T-helper 17 cell (primary cell): ENCODE measurements around the gene GRIFIN. TPM values are rescaled to one million over a fixed set of nuclear protein-coding genes. Genes with fewer than 3 reads are reported as not detected.

Experiments used
- ATAC-seq: fragments of 150-1000 bp; cut with Tn5 transposase; 2 replicates; pipeline ENCODE4 v1.10.0; 2021; ENCODE audit warnings: mild to moderate bottlenecking, moderate library complexity
- DNase-seq, 3 donors: peaks; one replicate each; pipeline versions ENCODE4 v3.0.0 to v3.0.0-alpha.2; 2020 to 2021
- H3K9me3 ChIP-seq: one replicate; pipeline ENCODE4 v1.7.0; 2013; ENCODE audit warnings: low read length, mild to moderate bottlenecking; ENCODE audit not compliant: control insufficient read depth, poor library complexity, severe bottlenecking
- H3K27ac Mint-ChIP-seq: one replicate; pipeline ENCODE4 v1.8.0; 2022; ENCODE audit warnings: mild to moderate bottlenecking, moderate library complexity, mixed read lengths
- H3K27me3 Mint-ChIP-seq: one replicate; pipeline ENCODE4 v1.8.0; 2022; ENCODE audit warnings: mixed read lengths
- H3K36me3 Mint-ChIP-seq: one replicate; pipeline ENCODE4 v1.8.0; 2022; ENCODE audit warnings: low read depth, mixed read lengths
- H3K4me1 Mint-ChIP-seq: one replicate; pipeline ENCODE4 v1.8.0; 2022; ENCODE audit warnings: mild to moderate bottlenecking, mixed read lengths
- H3K4me3 Mint-ChIP-seq: one replicate; pipeline ENCODE4 v1.8.0; 2022; ENCODE audit warnings: mild to moderate bottlenecking, moderate library complexity, mixed read lengths
- total RNA-seq, 4 donors: library from RNA in 2 of 4; stranded (reverse) in 2 of 4; gene quantifications; one replicate each; pipeline ENCODE4 v1.2.3 and lab custom pipeline; 2022 to 2026

GRIFIN gene
- total RNA-seq, 2 donors from 2014 or later = not detected

- no peak for DNase-seq
- H3K36me3 Mint-ChIP-seq = no peaks in the 10 kb centered on the region
- H3K4me3 Mint-ChIP-seq = peak overlapping the region; percentile 37
- ATAC-seq = no peak
- peak overlapping the region; percentile 89 for H3K27ac Mint-ChIP-seq
- peaks cover 5% of the 10 kb centered on the region for H3K4me1 Mint-ChIP-seq
- peaks cover 21% of the 10 kb centered on the region for H3K27me3 Mint-ChIP-seq
- H3K9me3 ChIP-seq = no peaks in the 10 kb centered on the region
Observed at GRCh38 chr7:2499719-2500430, 23.7 kb upstream of the GRIFIN start.

GRCh38 chr7:2499181-2499580, 23.0 kb upstream of the GRIFIN start:
- DNase-seq (no peak), ATAC-seq (no peak)
- Mint-ChIP-seq H3K36me3 (no peaks in the 10 kb centered on the region), H3K4me3 (no peak overlapping the region), H3K27ac (no peak overlapping the region), H3K27me3 (peaks cover 21% of the 10 kb centered on the region), H3K4me1 (peaks cover 5% of the 10 kb centered on the region)
- no peaks in the 10 kb centered on the region for H3K9me3 ChIP-seq

- DNase-seq (no peak), ATAC-seq (no peak)
- H3K9me3 ChIP-seq = no peaks in the 10 kb centered on the region
- H3K4me1 Mint-ChIP-seq = peaks cover 3% of the 10 kb centered on the region
- peaks cover 21% of the 10 kb centered on the region for H3K27me3 Mint-ChIP-seq
- H3K36me3 Mint-ChIP-seq = no peaks in the 10 kb centered on the region
- H3K27ac Mint-ChIP-seq = no peak overlapping the region
- no peak overlapping the region for H3K4me3 Mint-ChIP-seq
Observed at GRCh38 chr7:2498708-2499107, 22.5 kb upstream of the GRIFIN start.

- no peaks in the 10 kb centered on the region for H3K9me3 ChIP-seq
- ATAC-seq (no peak), DNase-seq (no peak)
- Mint-ChIP-seq H3K4me1 (peaks cover 6% of the 10 kb centered on the region), H3K27ac (no peak overlapping the region), H3K36me3 (peaks cover 2% of the 10 kb centered on the region), H3K4me3 (no peak overlapping the region), H3K27me3 (peaks cover 21% of the 10 kb centered on the region)
Observed at GRCh38 chr7:2497500-2498336, 21.5 kb upstream of the GRIFIN start.

- ATAC-seq (no peak), DNase-seq (no peak)
- no peak overlapping the region for H3K4me3 Mint-ChIP-seq
- H3K4me1 Mint-ChIP-seq = peaks cover 6% of the 10 kb centered on the region
- H3K27me3 Mint-ChIP-seq = peaks cover 21% of the 10 kb centered on the region
- H3K36me3 Mint-ChIP-seq = peaks cover 2% of the 10 kb centered on the region
- H3K27ac Mint-ChIP-seq = no peak overlapping the region
- H3K9me3 ChIP-seq = no peaks in the 10 kb centered on the region
Observed at GRCh38 chr7:2497065-2497464, 20.9 kb upstream of the GRIFIN start.

GRCh38 chr7:2496375-2496774, 20.2 kb upstream of the GRIFIN start:
- Mint-ChIP-seq H3K27ac (no peak overlapping the region), H3K36me3 (peaks cover 2% of the 10 kb centered on the region), H3K4me1 (peaks cover 6% of the 10 kb centered on the region), H3K4me3 (no peak overlapping the region), H3K27me3 (peaks cover 21% of the 10 kb centered on the region)
- H3K9me3 ChIP-seq = no peaks in the 10 kb centered on the region
- DNase-seq (no peak), ATAC-seq (no peak)

- ATAC-seq (no peak), DNase-seq (no peak)
- Mint-ChIP-seq H3K4me3 (no peak overlapping the region), H3K4me1 (peaks cover 6% of the 10 kb centered on the region), H3K36me3 (peaks cover 5% of the 10 kb centered on the region), H3K27me3 (peaks cover 20% of the 10 kb centered on the region), H3K27ac (no peak overlapping the region)
- no peaks in the 10 kb centered on the region for H3K9me3 ChIP-seq
Observed at GRCh38 chr7:2495418-2496299, 19.5 kb upstream of the GRIFIN start.

- H3K27me3 Mint-ChIP-seq = peaks cover 16% of the 10 kb centered on the region
Observed at GRCh38 chr7:2494191-2495130, 18.3 kb upstream of the GRIFIN start.

GRCh38 chr7:2493205-2494164, 17.3 kb upstream of the GRIFIN start:
- Mint-ChIP-seq H3K4me3 (no peak overlapping the region), H3K27ac (no peak overlapping the region), H3K36me3 (peaks cover 5% of the 10 kb centered on the region), H3K4me1 (peaks cover 6% of the 10 kb centered on the region), H3K27me3 (peaks cover 16% of the 10 kb centered on the region)
- ATAC-seq (no peak), DNase-seq (no peak)
- H3K9me3 ChIP-seq = no peaks in the 10 kb centered on the region

More at GRCh38 chr7:2494191-2495130, 18.3 kb upstream of the GRIFIN start:
- Mint-ChIP-seq H3K36me3 (peaks cover 5% of the 10 kb centered on the region), H3K27ac (no peak overlapping the region), H3K4me3 (no peak overlapping the region), H3K4me1 (peaks cover 3% of the 10 kb centered on the region)
- ATAC-seq (no peak), DNase-seq (no peak)
- no peaks in the 10 kb centered on the region for H3K9me3 ChIP-seq

GRCh38 chr7:2492038-2492437, 15.8 kb upstream of the GRIFIN start:
- ATAC-seq (no peak), DNase-seq (no peak)
- Mint-ChIP-seq H3K4me1 (peaks cover 6% of the 10 kb centered on the region), H3K4me3 (no peak overlapping the region), H3K36me3 (peaks cover 5% of the 10 kb centered on the region), H3K27me3 (peaks cover 10% of the 10 kb centered on the region), H3K27ac (no peak overlapping the region)
- H3K9me3 ChIP-seq = no peaks in the 10 kb centered on the region

GRCh38 chr7:2490181-2490651, 14.0 kb upstream of the GRIFIN start:
- H3K4me1 Mint-ChIP-seq = peaks cover 6% of the 10 kb centered on the region
- no peaks in the 10 kb centered on the region for H3K27me3 Mint-ChIP-seq
- no peak for DNase-seq
- H3K36me3 Mint-ChIP-seq = peaks cover 5% of the 10 kb centered on the region
- no peak for ATAC-seq
- H3K4me3 Mint-ChIP-seq = no peak overlapping the region
- no peak overlapping the region for H3K27ac Mint-ChIP-seq
- H3K9me3 ChIP-seq = no peaks in the 10 kb centered on the region
